ENCODE results near the gene AK6.
"Not testable (repeated sequence)": the region's sequence is repeated elsewhere in the genome, so short reads cannot be mapped to it uniquely, and the experiment has no call there.

DNA sequence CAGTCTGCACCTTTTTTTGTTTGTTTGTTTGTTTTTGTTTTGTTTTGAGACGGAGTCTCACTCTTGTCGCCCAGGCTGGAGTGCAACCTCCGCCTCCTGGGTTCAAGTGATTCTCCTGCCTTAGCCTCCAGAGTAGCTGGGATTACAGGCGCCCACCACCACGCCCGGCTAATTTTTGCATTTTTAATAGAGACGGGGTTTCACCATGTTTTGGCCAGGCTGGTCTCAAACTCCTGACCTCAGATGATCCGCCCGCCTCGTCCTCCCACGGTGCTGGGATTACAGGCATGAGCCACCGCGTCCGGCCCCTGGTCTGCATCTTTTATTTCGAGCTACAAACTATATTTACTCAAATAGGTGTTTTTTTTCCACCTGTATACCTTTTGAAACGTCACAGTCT, 1.0 kb upstream of the AK6 start:
- TF ChIP-seq, protein P1, sequence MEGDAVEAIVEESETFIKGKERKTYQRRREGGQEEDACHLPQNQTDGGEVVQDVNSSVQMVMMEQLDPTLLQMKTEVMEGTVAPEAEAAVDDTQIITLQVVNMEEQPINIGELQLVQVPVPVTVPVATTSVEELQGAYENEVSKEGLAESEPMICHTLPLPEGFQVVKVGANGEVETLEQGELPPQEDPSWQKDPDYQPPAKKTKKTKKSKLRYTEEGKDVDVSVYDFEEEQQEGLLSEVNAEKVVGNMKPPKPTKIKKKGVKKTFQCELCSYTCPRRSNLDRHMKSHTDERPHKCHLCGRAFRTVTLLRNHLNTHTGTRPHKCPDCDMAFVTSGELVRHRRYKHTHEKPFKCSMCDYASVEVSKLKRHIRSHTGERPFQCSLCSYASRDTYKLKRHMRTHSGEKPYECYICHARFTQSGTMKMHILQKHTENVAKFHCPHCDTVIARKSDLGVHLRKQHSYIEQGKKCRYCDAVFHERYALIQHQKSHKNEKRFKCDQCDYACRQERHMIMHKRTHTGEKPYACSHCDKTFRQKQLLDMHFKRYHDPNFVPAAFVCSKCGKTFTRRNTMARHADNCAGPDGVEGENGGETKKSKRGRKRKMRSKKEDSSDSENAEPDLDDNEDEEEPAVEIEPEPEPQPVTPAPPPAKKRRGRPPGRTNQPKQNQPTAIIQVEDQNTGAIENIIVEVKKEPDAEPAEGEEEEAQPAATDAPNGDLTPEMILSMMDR (IDR thresholded peaks at IDR 0.05), result not testable (repeated sequence)
- TF ChIP-seq ZFX (IDR thresholded peaks at IDR 0.05; ENCODE audit: borderline replicate concordance), result not testable (repeated sequence)
